KOPT-K1 (cell line): ENCODE measurements around the gene SIK3.
A peak's percentile ranks its signal among the peaks of the same experiment; 100 is the strongest.
"Not testable (repeated sequence)": the region's sequence is repeated elsewhere in the genome, so short reads cannot be mapped to it uniquely, and the experiment has no call there.

ENCODE experiments used
- H3K27ac ChIP-seq: fragments of 200-600 bp; sonication (generic); 2 replicates; pipeline ENCODE4 v1.5.1; 2016; ENCODE audit warnings: antibody characterized with exemption, mild to moderate bottlenecking, low read depth, low read length; ENCODE audit not compliant: poor library complexity, severe bottlenecking
- H3K36me3 ChIP-seq: fragments of 200-600 bp; sonication (generic); 2 replicates; pipeline ENCODE4 v1.5.1; 2017; ENCODE audit warnings: antibody characterized with exemption, mild to moderate bottlenecking, low read length, moderate library complexity; ENCODE audit not compliant: insufficient read depth
- H3K9me3 ChIP-seq: fragments of 200-600 bp; sonication (generic); 2 replicates; pipeline ENCODE4 v1.5.1; 2017; ENCODE audit warnings: antibody characterized with exemption, low read length, mild to moderate bottlenecking; ENCODE audit not compliant: insufficient read depth, poor library complexity, severe bottlenecking

Gene SIK3

GRCh38 chr11:117098269-117099232, at the start of gene SIK3:
SIK3 (minus strand) TSS chr11:117098428; CDS start chr11:117098415, 13 bp downstream.
- peak within 1 kb of the TSS; percentile 77 for H3K27ac ChIP-seq
- H3K36me3 ChIP-seq, result no peaks in the 10 kb centered on the region
- H3K9me3 ChIP-seq, result no peaks in the 10 kb centered on the region

GRCh38 chr11:117146521-117146920, 48.3 kb upstream of the SIK3 start:
- Histone ChIP-seq H3K36me3 (peaks cover 50% of the 10 kb centered on the region), H3K27ac (no peak overlapping the region), H3K9me3 (no peaks in the 10 kb centered on the region)

GRCh38 chr11:117145393-117145761, 47.1 kb upstream of the SIK3 start:
- H3K9me3 ChIP-seq, result no peaks in the 10 kb centered on the region
- H3K27ac ChIP-seq, result peak overlapping the region; percentile 63
- peaks cover 44% of the 10 kb centered on the region for H3K36me3 ChIP-seq

GRCh38 chr11:117144477-117145392, 46.5 kb upstream of the SIK3 start:
- Histone ChIP-seq H3K27ac (peak overlapping the region; percentile 63), H3K9me3 (no peaks in the 10 kb centered on the region), H3K36me3 (peaks cover 38% of the 10 kb centered on the region)

DNA sequence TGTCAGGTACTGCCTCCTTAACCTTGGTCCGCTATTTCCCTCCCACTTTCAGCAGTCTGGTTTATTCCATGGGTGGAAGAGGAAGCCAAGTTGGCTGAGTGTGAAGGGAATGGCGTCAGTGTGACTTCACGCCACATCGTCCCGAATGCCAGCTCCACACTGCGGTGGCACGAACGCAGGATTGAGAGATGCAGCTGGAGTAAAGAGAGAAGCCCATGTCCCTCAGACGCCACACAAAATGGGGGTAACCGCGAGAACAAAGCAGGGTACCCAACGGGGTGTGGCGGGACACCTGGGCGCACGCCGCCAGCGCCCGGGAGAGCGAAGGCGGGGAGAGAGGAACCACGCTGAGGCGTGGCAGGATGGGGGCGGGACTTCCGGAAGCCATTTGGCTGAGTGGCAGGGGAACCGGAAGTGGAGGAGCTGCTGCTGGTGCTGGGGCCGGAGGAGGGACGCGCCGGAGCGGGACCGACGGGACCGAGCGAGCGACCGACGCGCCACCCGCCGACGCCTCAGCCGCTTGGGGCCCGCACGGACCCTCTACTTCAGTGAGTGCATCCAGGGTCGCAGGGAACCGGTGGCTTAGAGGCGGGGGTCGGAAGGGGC, 45.7 kb upstream of the SIK3 start, which contains the start of gene PAFAH1B2:
Gene PAFAH1B2, plus strand, starts transcription at position 417 of the 606 bp plus-strand sequence. CDS start 8,161 bp downstream, outside the sequence.
- H3K9me3 ChIP-seq, result no peaks in the 10 kb centered on the region
- peaks cover 30% of the 10 kb centered on the region for H3K36me3 ChIP-seq
- H3K27ac ChIP-seq, result peak within 1 kb of the TSS; percentile 63

GRCh38 chr11:117143390-117143789, 45.2 kb upstream of the SIK3 start:
- peaks cover 26% of the 10 kb centered on the region for H3K36me3 ChIP-seq
- H3K9me3 ChIP-seq, result no peaks in the 10 kb centered on the region
- H3K27ac ChIP-seq, result peak overlapping the region; percentile 63

DNA sequence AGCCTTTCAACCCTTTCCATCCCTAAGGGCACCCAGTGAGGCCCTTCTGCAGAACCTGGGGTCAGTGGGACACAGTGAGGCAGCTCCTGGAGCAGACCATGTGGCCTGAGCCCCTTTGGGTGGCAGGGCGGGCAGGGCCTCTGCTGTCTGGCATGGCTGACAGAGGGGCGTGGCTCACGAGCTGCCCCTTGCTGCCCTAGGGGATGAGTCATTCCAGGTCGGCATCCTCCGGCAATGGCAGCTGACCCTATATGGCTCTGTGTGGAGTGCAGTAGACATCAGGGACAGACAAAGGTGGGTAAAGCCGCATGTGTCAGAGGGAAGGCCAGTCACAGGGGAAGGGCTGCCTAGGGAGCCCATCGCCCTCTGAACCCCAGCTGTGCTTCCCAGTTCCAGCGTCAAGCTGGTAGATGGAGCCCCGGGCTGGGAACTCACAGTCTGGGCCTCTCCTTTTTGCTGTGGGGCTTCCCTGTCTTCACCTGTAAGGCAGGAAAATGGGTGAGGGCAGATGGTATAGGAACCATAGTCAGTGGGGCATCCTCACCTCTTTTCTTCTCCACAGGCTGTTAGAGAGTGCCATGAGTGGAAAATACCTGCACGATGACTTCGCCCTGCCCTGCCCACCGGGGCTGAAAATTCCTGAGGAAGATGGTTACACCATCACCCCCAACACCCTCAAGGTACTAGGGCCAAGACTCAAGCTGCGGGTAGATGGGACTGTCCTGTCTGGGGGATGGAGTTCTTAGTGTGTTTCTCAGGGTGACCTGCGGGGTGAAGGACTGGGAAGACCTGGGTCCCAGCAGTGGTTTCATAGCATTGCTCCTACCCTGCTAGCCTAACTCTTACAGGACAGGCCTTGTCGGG, 39.2 kb upstream of the SIK3 start:
- H3K9me3 ChIP-seq, H3K36me3 ChIP-seq, H3K27ac ChIP-seq: not testable (repeated sequence)

GRCh38 chr11:117134979-117135378, 36.8 kb upstream of the SIK3 start:
- H3K36me3 ChIP-seq, H3K27ac ChIP-seq, H3K9me3 ChIP-seq: not testable (repeated sequence)

- Histone ChIP-seq H3K27ac (no peak overlapping the region), H3K9me3 (no peaks in the 10 kb centered on the region), H3K36me3 (no peaks in the 10 kb centered on the region)
Observed at GRCh38 chr11:117134431-117134830, 36.2 kb upstream of the SIK3 start.

- Histone ChIP-seq H3K27ac (no peak overlapping the region), H3K9me3 (no peaks in the 10 kb centered on the region), H3K36me3 (no peaks in the 10 kb centered on the region)
Observed at GRCh38 chr11:117130879-117131278, 32.7 kb upstream of the SIK3 start.

- not testable (repeated sequence) for H3K27ac ChIP-seq, H3K9me3 ChIP-seq, H3K36me3 ChIP-seq
Observed at GRCh38 chr11:117130396-117130795, 32.2 kb upstream of the SIK3 start.

DNA sequence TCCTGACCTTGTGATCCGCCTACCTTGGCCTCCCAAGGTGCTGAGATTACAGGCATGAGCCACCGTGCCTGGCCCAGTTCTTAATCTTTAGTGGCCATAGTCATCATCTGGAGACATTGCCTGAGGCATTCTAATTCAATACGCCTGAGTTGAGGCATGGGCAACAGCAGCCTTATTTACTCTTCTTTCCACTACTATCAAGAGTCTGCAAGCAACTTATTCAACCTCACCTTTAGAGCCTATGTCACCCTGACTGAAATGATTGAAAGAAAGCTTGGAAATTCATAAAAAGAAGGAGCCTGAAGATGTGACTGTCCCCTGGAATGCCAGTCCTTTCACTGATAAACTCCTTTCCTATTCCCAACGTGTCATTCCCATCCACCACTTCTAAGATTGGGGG, 30.1 kb upstream of the SIK3 start:
- Histone ChIP-seq H3K27ac (no peak overlapping the region), H3K9me3 (no peaks in the 10 kb centered on the region), H3K36me3 (no peaks in the 10 kb centered on the region)

- Histone ChIP-seq H3K36me3 (no peaks in the 10 kb centered on the region), H3K9me3 (no peaks in the 10 kb centered on the region), H3K27ac (no peak overlapping the region)
Observed at GRCh38 chr11:117127171-117127901, 29.1 kb upstream of the SIK3 start.
